GM10248 (cell line): Measurements from ENCODE around the gene CAVIN4.

Experiments used
- CTCF ChIA-PET: fragments of 300-600 bp; sonication (Branson Sonifier 250); formaldehyde crosslinking; extraction: SDS; loops from one replicate; lab custom pipeline; 2021; ENCODE audit warnings: antibody characterized with exemption; lab: Yijun Ruan, JAX
- POLR2A ChIA-PET: fragments of 350-650 bp; sonication (Branson Sonifier 250); formaldehyde crosslinking; extraction: SDS; loops from one replicate; lab custom pipeline; 2020; ENCODE audit warnings: antibody characterized with exemption; lab: Yijun Ruan, JAX
- DNase-seq: peaks from one replicate; pipeline ENCODE4 v3.0.0; 2012; ENCODE audit errors: extremely low spot score
- TF ChIP-seq, protein P1 (sequence below): IDR thresholded peaks from 2 replicates; pipeline ENCODE4 v1.5.1; 2012; ENCODE audit warnings: mild to moderate bottlenecking, low read depth; ENCODE audit errors: extremely low read depth, missing control alignments, control extremely low read depth

The CAVIN4 gene

DNA sequence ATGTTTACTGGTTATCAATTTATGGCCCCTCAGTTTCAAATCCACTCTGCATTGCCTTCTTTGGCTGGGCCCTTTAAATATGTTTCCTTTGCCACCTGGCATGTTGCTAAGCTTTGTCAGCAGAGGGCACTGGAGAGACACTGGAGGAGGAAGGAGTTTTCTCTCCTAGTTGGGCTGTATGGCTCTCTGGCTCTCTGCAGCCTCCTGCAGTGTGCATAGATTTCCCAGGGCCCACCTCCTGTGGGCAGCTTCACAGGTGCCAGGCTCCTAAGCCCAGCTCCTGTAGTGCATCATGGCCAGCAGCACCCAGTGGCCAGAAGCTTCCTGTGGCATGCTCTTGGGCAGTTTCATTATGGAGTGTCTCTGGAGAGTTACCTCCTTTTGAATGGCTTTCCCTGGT is 23.3 kb downstream of the CAVIN4 start:
- DNase-seq: peak; percentile 42
- TF ChIP-seq, protein P1, sequence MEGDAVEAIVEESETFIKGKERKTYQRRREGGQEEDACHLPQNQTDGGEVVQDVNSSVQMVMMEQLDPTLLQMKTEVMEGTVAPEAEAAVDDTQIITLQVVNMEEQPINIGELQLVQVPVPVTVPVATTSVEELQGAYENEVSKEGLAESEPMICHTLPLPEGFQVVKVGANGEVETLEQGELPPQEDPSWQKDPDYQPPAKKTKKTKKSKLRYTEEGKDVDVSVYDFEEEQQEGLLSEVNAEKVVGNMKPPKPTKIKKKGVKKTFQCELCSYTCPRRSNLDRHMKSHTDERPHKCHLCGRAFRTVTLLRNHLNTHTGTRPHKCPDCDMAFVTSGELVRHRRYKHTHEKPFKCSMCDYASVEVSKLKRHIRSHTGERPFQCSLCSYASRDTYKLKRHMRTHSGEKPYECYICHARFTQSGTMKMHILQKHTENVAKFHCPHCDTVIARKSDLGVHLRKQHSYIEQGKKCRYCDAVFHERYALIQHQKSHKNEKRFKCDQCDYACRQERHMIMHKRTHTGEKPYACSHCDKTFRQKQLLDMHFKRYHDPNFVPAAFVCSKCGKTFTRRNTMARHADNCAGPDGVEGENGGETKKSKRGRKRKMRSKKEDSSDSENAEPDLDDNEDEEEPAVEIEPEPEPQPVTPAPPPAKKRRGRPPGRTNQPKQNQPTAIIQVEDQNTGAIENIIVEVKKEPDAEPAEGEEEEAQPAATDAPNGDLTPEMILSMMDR: peak; percentile 83
- POLR2A ChIA-PET: no interaction called here
- CTCF ChIA-PET: interaction anchor here (0.7 to 4.5 kb wide), 41 partner anchors 9 to 1419 kb away, joined by 3 to 70 read pairs (median 4); partner anchors contain the start of gene CAVIN4

DNA sequence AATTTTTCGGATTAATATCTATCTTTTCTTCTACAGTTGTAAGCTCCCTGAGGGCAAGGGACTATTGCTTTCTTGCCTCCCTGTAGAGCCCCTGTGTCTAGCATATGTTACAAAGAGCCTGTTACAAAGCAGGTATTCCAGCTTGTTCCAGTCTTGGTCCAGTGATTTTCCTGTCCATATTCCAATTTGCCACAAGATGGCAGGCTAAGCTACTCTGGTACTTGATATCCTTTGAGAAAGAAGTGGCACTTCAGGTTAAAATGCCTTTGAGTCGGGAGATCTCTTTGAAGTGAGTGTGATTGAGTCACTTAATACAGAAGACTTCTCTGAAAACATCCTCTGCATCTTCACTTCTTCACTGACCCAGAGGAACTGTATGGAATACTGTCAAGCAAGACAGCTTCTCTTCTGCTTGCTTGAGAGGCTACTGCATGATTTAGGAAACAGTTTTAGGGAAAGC is 24.5 kb downstream of the CAVIN4 start:
- no peak for DNase-seq
- ChIA-PET POLR2A (no interaction called here), CTCF (interaction anchor here (0.8 to 4.5 kb wide), 34 partner anchors 11 to 1165 kb away, joined by 3 to 70 read pairs (median 4); partner anchors contain the start of gene CAVIN4)
- TF ChIP-seq, protein P1: peak; percentile 50

DNA sequence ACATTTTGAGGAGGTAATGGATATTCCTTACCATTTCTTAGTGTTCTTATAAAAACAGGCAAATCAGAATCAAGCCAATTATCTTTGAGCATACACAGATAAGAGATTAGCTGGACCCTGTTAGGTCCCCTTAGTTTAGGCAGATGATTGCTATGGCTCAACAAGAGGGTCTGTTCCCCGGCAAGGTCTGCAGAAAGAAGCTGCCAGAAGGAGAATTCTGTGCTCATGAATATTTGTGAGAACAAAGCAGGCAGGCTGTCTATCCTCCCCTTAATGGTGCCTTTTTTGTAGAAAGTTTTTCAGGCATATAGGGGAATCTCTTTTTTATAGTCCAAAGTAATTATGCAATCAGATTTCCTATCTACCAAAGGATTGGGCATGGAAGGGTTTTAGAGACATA is 27.5 kb downstream of the CAVIN4 start:
- TF ChIP-seq, protein P1: no peak
- DNase-seq: no peak
- POLR2A ChIA-PET: no interaction called here
- CTCF ChIA-PET: interaction anchor here (1.0 kb wide), 1 partner anchor 9 kb away, joined by 3 read pairs; no protein-coding TSS in a partner anchor

DNA sequence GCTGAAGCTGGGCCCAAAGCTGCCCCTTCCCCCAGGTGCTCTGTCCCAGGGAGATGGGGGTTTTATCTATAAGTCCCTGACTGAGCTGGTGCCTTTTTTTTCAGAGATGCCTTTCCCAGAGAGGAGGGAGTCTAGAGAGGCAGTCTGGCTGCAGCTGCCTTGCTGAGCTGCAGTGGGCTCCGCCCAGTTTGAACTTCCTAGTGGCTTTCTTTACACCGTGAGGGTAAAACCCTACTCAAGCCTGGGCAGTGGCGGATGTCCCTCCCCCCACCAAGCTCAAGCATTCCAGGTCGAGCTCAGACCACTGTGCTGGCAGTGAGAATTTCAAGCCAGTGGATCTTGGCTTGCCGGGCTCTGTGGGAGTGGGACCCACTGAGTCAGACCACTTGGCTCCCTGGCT is 41.3 kb downstream of the CAVIN4 start:
- CTCF ChIA-PET: interaction anchor here (2.1 kb wide), 1 partner anchor 17 kb away, joined by 9 read pairs; no protein-coding TSS in a partner anchor
- DNase-seq: no peak
- TF ChIP-seq, protein P1: no peak
- POLR2A ChIA-PET: no interaction called here

DNA sequence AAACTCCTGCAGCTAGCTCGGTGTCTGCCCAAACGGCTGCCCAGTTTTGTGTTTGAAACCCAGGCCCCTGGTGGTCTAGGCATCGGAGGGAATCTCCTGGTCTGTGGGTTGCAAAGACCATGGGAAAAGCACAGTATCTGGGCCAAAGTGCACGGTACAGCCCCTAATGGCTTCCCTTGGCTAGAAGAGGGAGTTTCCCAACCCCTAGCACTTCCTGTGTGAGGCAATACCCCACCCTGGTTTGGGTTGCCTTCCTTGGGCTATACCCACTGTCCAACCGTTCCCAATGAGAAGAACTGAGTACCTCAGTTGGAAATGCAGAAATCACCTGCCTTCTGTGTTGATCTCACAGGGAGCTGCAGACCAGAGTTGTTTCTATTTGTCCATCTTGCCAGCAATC is 41.8 kb downstream of the CAVIN4 start:
- ChIA-PET CTCF (interaction anchor here (0.7 to 2.1 kb wide), 3 partner anchors 18 to 21 kb away, joined by 3 to 9 read pairs (median 3); no protein-coding TSS in a partner anchor), POLR2A (no interaction called here)
- TF ChIP-seq, protein P1: no peak
- DNase-seq: no peak

DNA sequence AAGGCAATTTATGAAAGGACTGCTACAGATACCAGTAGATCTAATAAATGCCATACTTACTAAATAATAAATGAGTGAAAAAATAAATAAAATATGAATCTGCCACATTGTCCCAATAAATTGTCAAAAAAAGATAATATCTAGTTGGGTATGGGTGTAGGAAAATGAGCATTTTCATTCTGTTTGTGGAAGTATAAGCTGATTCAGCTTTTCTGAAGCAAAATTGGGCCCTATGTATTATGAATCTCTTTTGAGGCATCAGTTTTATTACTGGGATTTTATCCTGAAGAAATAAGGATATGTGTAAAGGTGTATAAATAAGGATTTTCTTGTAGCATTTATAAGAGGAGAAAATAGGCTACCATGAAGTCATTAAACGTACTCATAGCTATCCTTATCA is 46.1 kb downstream of the CAVIN4 start:
- POLR2A ChIA-PET: no interaction called here
- no peak for DNase-seq
- CTCF ChIA-PET: no interaction called here
- TF ChIP-seq, protein P1: no peak

DNA sequence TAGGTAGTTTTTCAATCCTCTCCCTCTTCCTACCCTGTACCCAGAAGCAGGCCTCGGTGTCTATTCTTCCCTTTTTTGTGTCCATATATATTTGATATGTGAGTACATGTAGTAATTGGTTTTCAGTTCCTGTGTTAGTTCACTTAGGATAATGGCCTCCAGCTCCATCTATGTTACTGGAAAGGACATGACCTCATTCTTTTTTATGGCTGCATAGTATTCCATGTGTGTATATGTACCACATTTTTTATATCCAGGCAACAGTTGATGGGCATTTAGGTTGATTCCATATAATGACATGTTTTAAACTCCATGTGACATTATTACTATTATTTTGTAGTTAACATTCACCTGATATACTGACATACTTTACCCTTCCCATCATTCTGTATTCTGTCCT is 49.1 kb downstream of the CAVIN4 start:
- TF ChIP-seq, protein P1: no peak
- POLR2A ChIA-PET: no interaction called here
- DNase-seq: no peak
- CTCF ChIA-PET: no interaction called here
